A673 (cell line): ENCODE measurements around the gene CAMK1D. TPM values are rescaled to one million over a fixed set of nuclear protein-coding genes. Genes with fewer than 3 reads are reported as not detected.
A peak's percentile ranks its signal among the peaks of the same experiment; 100 is the strongest.
"Not testable (repeated sequence)": the region's sequence is repeated elsewhere in the genome, so short reads cannot be mapped to it uniquely, and the experiment has no call there.

Experiments
- BruUV-seq: library from RNA; stranded (reverse); fragments of 400-500 nt; replicated peaks from 2 replicates; lab custom pipeline; 2021; lab: Mats Ljungman, UMichigan
- CTCF ChIA-PET: fragments of 300-600 bp; sonication (Branson Sonifier 250); formaldehyde crosslinking; loops from one replicate; lab custom pipeline; 2022; ENCODE audit warnings: antibody characterized with exemption; lab: Charles Lee
- POLR2A ChIA-PET: fragments of 300-600 bp; sonication (Branson Sonifier 250); formaldehyde crosslinking; loops from one replicate; lab custom pipeline; 2022; ENCODE audit warnings: antibody characterized with exemption; ENCODE audit not compliant: low non-redundant PET; lab: Charles Lee
- DNase-seq: peaks from one replicate; pipeline ENCODE4 v3.0.0-alpha.2; 2015; ENCODE audit warnings: low spot score
- H3K27ac ChIP-seq: fragments of 200-600 bp; sonication (generic); 2 replicates; pipeline ENCODE4 v1.5.1; 2016; ENCODE audit warnings: mixed run types, low read depth, mild to moderate bottlenecking, mixed read lengths, antibody characterized with exemption, low read length; ENCODE audit not compliant: poor library complexity, severe bottlenecking
- H3K27me3 ChIP-seq: fragments of 200-600 bp; sonication (generic); replicated peaks from 2 replicates; pipeline ENCODE4 v1.6.1; 2017; ENCODE audit warnings: mixed run types, low read depth, mild to moderate bottlenecking, mixed read lengths, antibody characterized with exemption, low read length; ENCODE audit not compliant: insufficient read depth, poor library complexity
- H3K36me3 ChIP-seq: fragments of 200-600 bp; sonication (generic); 2 replicates; pipeline ENCODE4 v1.6.1; 2016; ENCODE audit warnings: mixed run types, mild to moderate bottlenecking, mixed read lengths, antibody characterized with exemption, low read length; ENCODE audit not compliant: insufficient read depth, poor library complexity, severe bottlenecking
- H3K4me1 ChIP-seq: fragments of 200-600 bp; sonication (generic); 2 replicates; pipeline ENCODE4 v1.6.1; 2017; ENCODE audit warnings: mixed run types, mild to moderate bottlenecking, mixed read lengths, antibody characterized with exemption, low read length; ENCODE audit not compliant: insufficient read depth, poor library complexity, severe bottlenecking
- H3K4me3 ChIP-seq: fragments of 200-600 bp; sonication (generic); 2 replicates; pipeline ENCODE4 v1.5.1; 2016; ENCODE audit warnings: low read depth, mixed run types, mild to moderate bottlenecking, mixed read lengths, low read length; ENCODE audit not compliant: poor library complexity, severe bottlenecking
- H3K9me3 ChIP-seq: fragments of 200-600 bp; sonication (generic); 2 replicates; pipeline ENCODE4 v1.6.1; 2016; ENCODE audit warnings: mixed run types, low read depth, mild to moderate bottlenecking, mixed read lengths, antibody characterized with exemption, low read length; ENCODE audit not compliant: poor library complexity, severe bottlenecking
- CTCF ChIP-seq: fragments of 300-800, 200-600 bp; sonication (generic); conservative IDR thresholded peaks from 2 replicates; pipeline ENCODE4 v1.5.1; 2017; ENCODE audit warnings: low read depth, mild to moderate bottlenecking, antibody characterized with exemption, low read length, moderate library complexity, mixed read lengths
- EZH2 ChIP-seq: fragments of 200-600 bp; sonication (generic); IDR thresholded peaks from 2 replicates; pipeline ENCODE4 v1.6.1; 2017; ENCODE audit warnings: borderline replicate concordance, low read depth, mild to moderate bottlenecking, mixed read lengths, antibody characterized with exemption, low read length; ENCODE audit not compliant: poor library complexity, severe bottlenecking
- intact Hi-C: fragments of 100-400 bp; cut with micrococcal nuclease; formaldehyde crosslinking; loops from one replicate; pipeline ENCODE4 v1.10.0; 2022; ENCODE audit not compliant: unreplicated experiment
- total RNA-seq: library from RNA; stranded (reverse); gene quantifications from 2 replicates; pipeline ENCODE4 v1.2.3, GENCODE V29; 2021

CAMK1D gene
- total RNA-seq, 1 experiment from 2014 or later: 23.7 TPM

GRCh38 chr10:12543589-12543988 lies 194.2 kb downstream of the CAMK1D start:
- Histone ChIP-seq H3K36me3 (no peaks in the 10 kb centered on the region), H3K4me1 (peaks cover 65% of the 10 kb centered on the region), H3K4me3 (no peak overlapping the region), H3K27ac (peak overlapping the region; percentile 96), H3K9me3 (no peaks in the 10 kb centered on the region), H3K27me3 (no peaks in the 10 kb centered on the region)
- intact Hi-C loops: loop anchor here (5.0 kb wide), 3 partner anchors 169 to 321 kb away; no protein-coding TSS in a partner anchor
- BruUV-seq: no TSS peak
- DNase-seq: no peak
- no peak for TF ChIP-seq CTCF
- no peak for TF ChIP-seq EZH2
- ChIA-PET POLR2A (no interaction called here), CTCF (no interaction called here)

GRCh38 chr10:12546160-12546802 lies 196.9 kb downstream of the CAMK1D start:
- H3K4me1 ChIP-seq: peaks cover 42% of the 10 kb centered on the region
- H3K9me3 ChIP-seq, H3K36me3 ChIP-seq, H3K27me3 ChIP-seq, H3K27ac ChIP-seq, BruUV-seq, H3K4me3 ChIP-seq, POLR2A ChIA-PET, DNase-seq, CTCF ChIA-PET: not testable (repeated sequence)
- intact Hi-C loops: loop anchor here (5.0 kb wide), 1 partner anchor 111 kb away; no protein-coding TSS in a partner anchor

DNA sequence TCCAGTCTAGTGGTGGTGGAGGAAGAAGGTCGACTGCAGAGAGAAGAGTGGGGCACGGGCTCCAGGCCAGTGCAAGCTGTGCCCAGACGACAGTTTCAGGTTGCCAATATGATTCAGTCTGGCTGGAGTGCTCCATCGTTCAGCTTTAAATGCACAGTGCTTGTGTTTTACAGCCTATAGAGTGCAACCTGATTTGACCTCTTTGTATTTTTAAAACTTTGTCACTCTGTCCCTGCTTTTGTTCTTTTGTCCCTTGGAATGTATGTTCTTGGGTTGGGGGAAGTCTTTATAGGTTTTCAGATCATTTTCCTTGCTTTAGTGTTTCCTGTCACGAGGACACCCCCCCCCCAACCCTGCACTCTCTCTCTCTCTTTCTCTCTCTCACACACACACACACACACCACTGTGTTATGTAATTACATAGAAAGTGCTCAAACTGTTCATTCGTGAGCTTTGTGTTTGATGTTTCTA lies 198.0 kb downstream of the CAMK1D start:
- ChIA-PET POLR2A (interaction anchor here (0.7 to 1.0 kb wide), 2 partner anchors 160 to 329 kb away, joined by 4 to 5 read pairs; no protein-coding TSS in a partner anchor), CTCF (no interaction called here)
- intact Hi-C loops: loop anchor here (5.0 kb wide), 1 partner anchor 110 kb away; no protein-coding TSS in a partner anchor

More for the DNA sequence above, 198.0 kb downstream of the CAMK1D start:
- no peaks in the 10 kb centered on the region for H3K9me3 ChIP-seq
- no peaks in the 10 kb centered on the region for H3K27me3 ChIP-seq
- H3K4me3 ChIP-seq: no peak overlapping the region
- peak; percentile 87 for DNase-seq
- H3K4me1 ChIP-seq: peaks cover 31% of the 10 kb centered on the region
- no peak for TF ChIP-seq CTCF
- no peak for TF ChIP-seq EZH2
- H3K36me3 ChIP-seq: no peaks in the 10 kb centered on the region
- BruUV-seq: no TSS peak
- H3K27ac ChIP-seq: peak overlapping the region; percentile 63
